Measurements from ENCODE around the gene HDGFL3.
A peak's percentile ranks its signal among the peaks of the same experiment; 100 is the strongest.
"Not testable (repeated sequence)": the region's sequence is repeated elsewhere in the genome, so short reads cannot be mapped to it uniquely, and the experiment has no call there.

Gene HDGFL3

DNA sequence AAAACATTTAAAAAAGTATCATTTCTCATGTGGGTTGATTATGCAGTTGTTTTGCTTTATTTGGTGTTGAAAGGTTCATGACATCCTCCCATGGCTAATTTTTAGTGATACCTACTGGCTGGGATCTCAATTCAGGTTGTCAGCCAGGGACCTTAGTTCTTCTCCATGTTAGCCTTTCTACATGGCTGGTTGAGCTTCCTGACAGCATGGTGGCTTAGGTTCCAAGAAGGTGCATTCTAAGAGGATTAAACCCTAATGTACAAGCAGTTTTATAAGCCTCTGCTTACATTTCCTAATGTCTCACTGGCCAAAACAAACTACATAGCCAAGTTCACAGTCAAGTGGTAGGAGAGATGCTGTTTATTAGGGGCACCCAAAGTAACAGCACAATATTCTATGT, 109.5 kb downstream of the HDGFL3 start:
- DNase-seq = no peak

GRCh38 chr15:83094583-83094982, 113.0 kb downstream of the HDGFL3 start:
- no peak for DNase-seq

GRCh38 chr15:83092309-83092976, 115.2 kb downstream of the HDGFL3 start:
- peak; percentile 85 for DNase-seq

GRCh38 chr15:83091965-83092308, 115.7 kb downstream of the HDGFL3 start:
- not testable (repeated sequence) for DNase-seq

DNA sequence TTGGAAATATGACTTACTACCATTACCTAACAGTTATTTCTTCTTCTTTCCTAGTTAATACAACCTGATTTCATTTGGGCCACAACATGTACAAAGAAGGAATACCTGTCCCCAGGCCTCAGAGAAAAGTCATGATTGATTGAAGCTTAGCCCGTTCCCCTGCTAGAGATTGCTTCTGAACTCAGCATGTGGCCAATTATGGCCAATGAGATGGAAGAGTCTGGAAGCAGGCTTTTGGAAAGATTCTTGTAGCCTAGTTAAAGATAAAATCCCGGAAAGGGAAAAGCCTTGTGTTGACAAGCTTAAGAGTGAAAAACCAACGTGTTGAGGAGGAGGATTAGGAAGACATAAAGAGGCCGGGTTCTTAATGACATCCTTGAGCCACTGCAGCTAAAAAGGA, 117.2 kb downstream of the HDGFL3 start:
- DNase-seq = no peak

DNA sequence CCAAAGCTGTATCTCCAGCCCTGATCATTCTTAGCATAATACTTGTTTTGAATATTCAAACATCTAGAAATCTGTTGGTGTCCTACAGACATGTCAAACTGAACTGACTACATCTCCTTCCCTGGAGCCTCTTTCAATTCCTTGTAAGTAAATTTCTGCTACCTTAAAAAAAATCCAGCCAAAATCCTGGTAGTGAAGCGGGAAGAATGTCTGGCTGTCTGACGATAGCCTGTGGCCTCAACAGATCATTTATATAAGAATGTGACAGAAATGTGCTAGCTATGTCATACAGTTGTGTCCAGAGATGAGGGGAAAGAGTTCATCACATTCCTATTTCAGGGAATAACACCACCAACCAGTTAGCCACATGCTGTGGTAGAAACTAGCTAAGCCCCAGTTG, 118.7 kb downstream of the HDGFL3 start:
- DNase-seq = no peak

GRCh38 chr15:83087576-83087975, 120.0 kb downstream of the HDGFL3 start:
- no peak for DNase-seq

- not testable (repeated sequence) for DNase-seq
These were observed 121.6 kb downstream of the HDGFL3 start for GRCh38 chr15:83085864-83086552.

DNA sequence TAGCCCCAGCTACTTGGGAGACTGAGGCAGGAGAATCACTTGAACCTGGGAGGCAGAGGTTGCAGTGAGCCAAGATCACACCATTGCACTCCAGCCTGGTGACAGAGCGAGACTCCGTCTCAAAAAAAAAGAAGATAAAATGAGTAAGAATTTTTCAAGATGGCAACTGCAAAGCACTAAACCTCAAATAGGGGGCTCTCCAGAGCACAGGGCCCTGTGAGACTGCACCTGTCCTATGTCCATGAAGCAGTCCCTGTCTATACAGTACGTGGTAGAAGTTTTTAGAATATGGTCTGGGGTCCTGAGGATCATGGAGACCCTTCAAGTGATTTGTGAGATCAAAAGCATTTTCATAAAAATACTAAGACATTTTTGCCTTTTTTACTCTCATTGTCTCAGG, 122.2 kb downstream of the HDGFL3 start:
- not testable (repeated sequence) for DNase-seq

- no peak for DNase-seq
These were observed 124.8 kb downstream of the HDGFL3 start for GRCh38 chr15:83082730-83083386.

DNA sequence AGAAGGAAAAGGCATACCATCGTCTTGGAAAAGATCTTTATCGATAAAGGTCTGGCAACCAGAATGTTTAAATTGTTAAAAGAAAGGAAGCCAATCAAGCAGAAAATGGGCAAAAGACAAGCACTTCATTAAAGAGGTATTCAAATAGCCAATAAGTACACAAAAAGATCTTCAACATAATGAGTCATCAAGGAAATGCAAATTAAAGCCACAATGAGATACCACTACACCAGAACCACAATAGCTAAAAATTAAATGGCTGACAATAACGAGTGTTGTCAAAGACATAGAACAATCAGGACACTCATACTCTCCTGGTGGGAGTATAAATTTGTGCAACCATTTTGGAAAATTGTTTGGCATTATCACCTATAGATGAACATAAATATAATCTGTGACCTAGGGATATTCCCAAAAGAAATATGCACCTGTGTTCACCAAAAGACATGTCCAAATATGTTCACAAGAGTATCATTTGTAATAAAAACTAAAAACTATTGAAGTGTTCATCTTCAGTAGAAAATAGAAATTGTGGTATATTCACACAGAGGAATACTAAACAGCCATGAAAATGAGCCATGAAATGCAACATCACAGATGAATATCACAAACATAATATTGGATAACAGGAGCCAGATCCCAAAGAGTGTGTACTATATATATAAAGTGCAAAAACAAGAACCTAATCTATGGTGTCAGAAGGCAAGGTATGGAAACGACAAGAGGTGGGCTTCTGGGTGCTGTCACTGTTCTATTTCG, 126.2 kb downstream of the HDGFL3 start:
- no peak for DNase-seq

DNA sequence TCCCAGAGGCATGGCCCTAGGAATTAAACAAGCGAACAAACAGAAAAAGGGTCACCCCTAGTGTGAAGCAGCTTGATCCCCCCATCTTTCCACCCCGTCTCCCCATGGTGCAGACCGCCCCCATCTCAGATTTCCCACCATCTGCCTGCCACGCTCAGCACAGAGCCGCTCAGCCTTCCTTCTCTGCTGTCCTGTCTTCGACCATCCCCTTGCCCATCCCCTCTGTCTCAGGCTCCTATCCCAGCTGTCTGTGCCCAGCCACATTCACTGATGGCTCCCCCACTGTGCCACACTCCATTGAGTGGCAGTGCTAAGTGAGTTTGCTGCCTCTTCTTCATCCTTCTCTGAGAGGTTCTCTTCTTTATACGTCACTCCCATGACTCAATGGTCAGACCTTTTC, 128.9 kb downstream of the HDGFL3 start:
- DNase-seq = no peak

Measured in islet precursor cell (in vitro differentiated cells).